Caco-2 (cell line): ENCODE results near the gene CLASRP. TPM values are rescaled to one million over a fixed set of nuclear protein-coding genes. Genes with fewer than 3 reads are reported as not detected.

Experiments used
- BruUV-seq: library from RNA; stranded (reverse); fragments of 400-500 nt; replicated peaks from 2 replicates; lab custom pipeline; 2021; lab: Mats Ljungman, UMichigan
- CTCF ChIA-PET: fragments of 300-600 bp; sonication (Branson Sonifier 250); formaldehyde crosslinking; loops from one replicate; lab custom pipeline; 2022; ENCODE audit warnings: antibody characterized with exemption; lab: Charles Lee
- POLR2A ChIA-PET: fragments of 300-600 bp; sonication (Branson Sonifier 250); formaldehyde crosslinking; loops from one replicate; lab custom pipeline; 2022; ENCODE audit warnings: antibody characterized with exemption; lab: Charles Lee
- DNase-seq, 2 experiments: peaks; one replicate each; pipeline versions ENCODE4 v3.0.0 to v3.0.0-alpha.2; 2020 to 2022
- H3K27me3 ChIP-seq: replicated peaks from 2 replicates; pipeline ENCODE4 v1.6.0; 2011; ENCODE audit warnings: low read length; ENCODE audit not compliant: control insufficient read depth, insufficient read depth
- H3K36me3 ChIP-seq: 2 replicates; pipeline ENCODE4 v1.5.1; 2011; ENCODE audit warnings: low read length; ENCODE audit not compliant: control insufficient read depth, insufficient read depth
- H3K4me1 ChIP-seq: fragments of 250-450 bp; sonication (Bioruptor Pico); 2 replicates; pipeline ENCODE4 v1.5.1; 2020; ENCODE audit warnings: mild to moderate bottlenecking
- H3K4me3 ChIP-seq: 2 replicates; pipeline ENCODE4 v1.5.1; 2011; ENCODE audit warnings: low read depth, mild to moderate bottlenecking, control low read depth, low read length
- H3K9me3 ChIP-seq: fragments of 250-450 bp; sonication (Bioruptor Pico); 2 replicates; pipeline ENCODE4 v1.5.1; 2020; ENCODE audit warnings: mild to moderate bottlenecking, moderate library complexity
- H3K27ac Mint-ChIP-seq: one replicate; pipeline ENCODE4 v1.8.0; 2022; ENCODE audit warnings: mixed read lengths; ENCODE audit not compliant: unreplicated experiment
- H3K27me3 Mint-ChIP-seq: one replicate; pipeline ENCODE4 v1.8.0; 2022; ENCODE audit warnings: mixed read lengths; ENCODE audit not compliant: insufficient read depth, unreplicated experiment
- H3K36me3 Mint-ChIP-seq: one replicate; pipeline ENCODE4 v1.8.0; 2022; ENCODE audit warnings: mild to moderate bottlenecking, mixed read lengths; ENCODE audit not compliant: insufficient read depth, unreplicated experiment
- H3K4me1 Mint-ChIP-seq: one replicate; pipeline ENCODE4 v1.8.0; 2022; ENCODE audit warnings: low read depth, mixed read lengths; ENCODE audit not compliant: unreplicated experiment
- H3K4me3 Mint-ChIP-seq: one replicate; pipeline ENCODE4 v1.8.0; 2022; ENCODE audit warnings: mild to moderate bottlenecking, moderate library complexity, mixed read lengths; ENCODE audit not compliant: unreplicated experiment
- H3K9me3 Mint-ChIP-seq: one replicate; pipeline ENCODE4 v1.8.0; 2022; ENCODE audit warnings: mixed read lengths; ENCODE audit not compliant: unreplicated experiment
- intact Hi-C: fragments of 100-400 bp; cut with micrococcal nuclease; formaldehyde crosslinking; loops from one replicate; pipeline ENCODE4 v1.10.0; 2022; ENCODE audit not compliant: unreplicated experiment
- total RNA-seq: library from RNA; stranded (reverse); gene quantifications from 2 replicates; pipeline ENCODE4 v1.2.3, GENCODE V29; 2022
- TF ChIP-seq, protein P1 (sequence below), 2 experiments: fragments of 200-600 bp in 1 of 2; IDR thresholded peaks; 1 replicate in 1 of 2; 2 replicates in 1 of 2; pipeline versions ENCODE4 v1.5.1 to v1.8.0; 2011 to 2022; ENCODE audit warnings: antibody characterized with exemption in 1 of 2, control low read depth in 1 of 2, inconsistent platforms in 1 of 2, low read depth in 1 of 2, low read length in 1 of 2, mild to moderate bottlenecking in 1 of 2, moderate library complexity in 1 of 2; ENCODE audit not compliant: insufficient read depth in 1 of 2, severe bottlenecking in 1 of 2, unreplicated experiment in 1 of 2

The CLASRP gene
- total RNA-seq, 1 experiment from 2014 or later = 104 TPM

DNA sequence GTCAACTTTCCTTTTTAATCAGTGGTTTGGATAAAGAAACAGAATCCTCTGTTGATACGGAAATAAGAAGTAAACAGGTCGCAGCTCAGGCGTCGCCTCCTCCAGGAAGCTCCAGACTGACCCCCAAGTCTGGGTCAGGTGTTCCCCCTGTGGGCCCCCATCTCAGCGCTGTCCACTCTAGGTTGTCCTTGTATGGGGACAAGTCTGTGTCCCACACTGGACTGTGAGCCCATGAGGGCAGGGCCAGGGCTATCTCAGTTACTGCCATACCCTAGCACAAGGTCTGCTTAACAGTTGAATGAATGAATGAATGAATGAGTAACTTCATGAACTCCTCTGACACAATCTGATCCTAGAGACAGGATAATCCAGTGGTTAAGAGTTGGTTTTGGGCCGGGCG is 7.5 kb downstream of the CLASRP start:
- Mint-ChIP-seq H3K9me3 (no peaks in the 10 kb centered on the region), H3K27ac (peak overlapping the region; percentile 75), H3K4me1 (peaks cover 24% of the 10 kb centered on the region), H3K4me3 (peak overlapping the region; percentile 58), H3K36me3 (peaks cover 85% of the 10 kb centered on the region), H3K27me3 (no peaks in the 10 kb centered on the region)
- CTCF ChIA-PET = interaction anchor here (0.9 to 1.6 kb wide), 2 partner anchors 13 to 29 kb away, joined by 7 to 26 read pairs; no protein-coding TSS in a partner anchor
- TF ChIP-seq, protein P1, sequence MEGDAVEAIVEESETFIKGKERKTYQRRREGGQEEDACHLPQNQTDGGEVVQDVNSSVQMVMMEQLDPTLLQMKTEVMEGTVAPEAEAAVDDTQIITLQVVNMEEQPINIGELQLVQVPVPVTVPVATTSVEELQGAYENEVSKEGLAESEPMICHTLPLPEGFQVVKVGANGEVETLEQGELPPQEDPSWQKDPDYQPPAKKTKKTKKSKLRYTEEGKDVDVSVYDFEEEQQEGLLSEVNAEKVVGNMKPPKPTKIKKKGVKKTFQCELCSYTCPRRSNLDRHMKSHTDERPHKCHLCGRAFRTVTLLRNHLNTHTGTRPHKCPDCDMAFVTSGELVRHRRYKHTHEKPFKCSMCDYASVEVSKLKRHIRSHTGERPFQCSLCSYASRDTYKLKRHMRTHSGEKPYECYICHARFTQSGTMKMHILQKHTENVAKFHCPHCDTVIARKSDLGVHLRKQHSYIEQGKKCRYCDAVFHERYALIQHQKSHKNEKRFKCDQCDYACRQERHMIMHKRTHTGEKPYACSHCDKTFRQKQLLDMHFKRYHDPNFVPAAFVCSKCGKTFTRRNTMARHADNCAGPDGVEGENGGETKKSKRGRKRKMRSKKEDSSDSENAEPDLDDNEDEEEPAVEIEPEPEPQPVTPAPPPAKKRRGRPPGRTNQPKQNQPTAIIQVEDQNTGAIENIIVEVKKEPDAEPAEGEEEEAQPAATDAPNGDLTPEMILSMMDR (IDR thresholded peaks at IDR 0.05; ENCODE audit: insufficient read depth in 1 of 2, low read depth in 1 of 2, low read length in 1 of 2, severe bottlenecking in 1 of 2, unreplicated experiment in 1 of 2) = no peak
- no peak for DNase-seq
- Histone ChIP-seq H3K36me3 (peaks cover 2% of the 10 kb centered on the region; the same call in 1 of the 2 replicates), H3K9me3 (no peaks in the 10 kb centered on the region), H3K4me1 (peaks cover 26% of the 10 kb centered on the region), H3K4me3 (no peak overlapping the region), H3K27me3 (no peaks in the 10 kb centered on the region)
- BruUV-seq = no TSS peak
- POLR2A ChIA-PET = no interaction called here
- intact Hi-C loops = no loop called here

- H3K36me3 ChIP-seq = peaks cover 2% of the 10 kb centered on the region
- CTCF ChIA-PET = no interaction called here
- POLR2A ChIA-PET = interaction anchor here (0.6 kb wide), 3 partner anchors 9 to 529 kb away, joined by 3 read pairs; no protein-coding TSS in a partner anchor
- Mint-ChIP-seq H3K9me3 (no peaks in the 10 kb centered on the region), H3K4me1 (peaks cover 24% of the 10 kb centered on the region), H3K27me3 (no peaks in the 10 kb centered on the region), H3K27ac (no peak overlapping the region), H3K4me3 (no peak overlapping the region), H3K36me3 (peaks cover 85% of the 10 kb centered on the region)
- no peaks in the 10 kb centered on the region for H3K9me3 ChIP-seq
- no peaks in the 10 kb centered on the region for H3K27me3 ChIP-seq
- TF ChIP-seq, protein P1 (IDR thresholded peaks at IDR 0.05; ENCODE audit: insufficient read depth in 1 of 2, low read depth in 1 of 2, low read length in 1 of 2, severe bottlenecking in 1 of 2, unreplicated experiment in 1 of 2) = no peak
- no TSS peak for BruUV-seq
- H3K4me1 ChIP-seq = peaks cover 26% of the 10 kb centered on the region
- intact Hi-C loops = no loop called here
- DNase-seq = no peak
- H3K4me3 ChIP-seq = no peak overlapping the region
These were observed 8.4 kb downstream of the CLASRP start for GRCh38 chr19:45047188-45047797.

GRCh38 chr19:45049073-45049736 is 10.4 kb downstream of the CLASRP start:
- Histone ChIP-seq H3K36me3 (peaks cover 5% of the 10 kb centered on the region), H3K4me3 (no peak overlapping the region), H3K4me1 (peaks cover 25% of the 10 kb centered on the region), H3K27me3 (no peaks in the 10 kb centered on the region), H3K9me3 (no peaks in the 10 kb centered on the region)
- ChIA-PET CTCF (interaction anchor here (1.4 kb wide), 1 partner anchor 10 kb away, joined by 4 read pairs; no protein-coding TSS in a partner anchor), POLR2A (interaction anchor here (0.9 kb wide), 1 partner anchor 10 kb away, joined by 5 read pairs; the partner anchor contains the start of gene CLASRP)
- no TSS peak for BruUV-seq
- H3K27ac Mint-ChIP-seq = peak overlapping the region; percentile 26
- no peaks in the 10 kb centered on the region for H3K9me3 Mint-ChIP-seq
- H3K27me3 Mint-ChIP-seq = no peaks in the 10 kb centered on the region
- intact Hi-C loops = no loop called here
- TF ChIP-seq, protein P1 (IDR thresholded peaks at IDR 0.05; ENCODE audit: insufficient read depth in 1 of 2, low read depth in 1 of 2, low read length in 1 of 2, severe bottlenecking in 1 of 2, unreplicated experiment in 1 of 2) = no peak
- H3K36me3 Mint-ChIP-seq = peaks cover 84% of the 10 kb centered on the region
- H3K4me1 Mint-ChIP-seq = peaks cover 24% of the 10 kb centered on the region
- no peak overlapping the region for H3K4me3 Mint-ChIP-seq
- DNase-seq = no peak
